Astrocyte (in vitro differentiated cells and primary cell): ENCODE data around the gene CDH18. TPM values are rescaled to one million over a fixed set of nuclear protein-coding genes. Genes with fewer than 3 reads are reported as not detected.

ENCODE experiments used
- DNase-seq: peaks from one replicate; pipeline ENCODE4 v3.0.0-alpha.2; 2010; ENCODE audit warnings: low read depth
- FAIRE-seq: peaks from 2 replicates; lab custom pipeline; 2011; peaks lifted over from hg19 to GRCh38; lab: Jason Lieb, UNC
- H2AFZ ChIP-seq: 2 replicates; pipeline ENCODE4 v1.6.0; 2012; ENCODE audit warnings: low read depth, low read length, inconsistent platforms
- H3K27ac ChIP-seq: 2 replicates; pipeline ENCODE4 v1.5.1; 2011; ENCODE audit warnings: low read depth, low read length, inconsistent platforms
- H3K27me3 ChIP-seq: 2 replicates; pipeline ENCODE4 v1.6.0; 2011; ENCODE audit warnings: low read length, inconsistent platforms; ENCODE audit not compliant: insufficient read depth
- H3K36me3 ChIP-seq: 2 replicates; pipeline ENCODE4 v1.5.1; 2011; ENCODE audit warnings: low read length, inconsistent platforms; ENCODE audit not compliant: insufficient read depth
- H3K4me1 ChIP-seq: 2 replicates; pipeline ENCODE4 v1.5.1; 2011; ENCODE audit warnings: low read length, inconsistent platforms; ENCODE audit not compliant: insufficient read depth
- H3K4me2 ChIP-seq: 2 replicates; pipeline ENCODE4 v1.6.0; 2012; ENCODE audit warnings: low read length, inconsistent platforms
- H3K4me3 ChIP-seq: 2 replicates; pipeline ENCODE4 v1.5.1; 2011; ENCODE audit warnings: low read depth, mild to moderate bottlenecking, low read length, inconsistent platforms; ENCODE audit not compliant: insufficient read depth
- H3K79me2 ChIP-seq: 2 replicates; pipeline ENCODE4 v1.6.0; 2012; ENCODE audit warnings: mild to moderate bottlenecking, low read length, inconsistent platforms; ENCODE audit not compliant: insufficient read depth
- H3K9ac ChIP-seq: 2 replicates; pipeline ENCODE4 v1.6.0; 2012; ENCODE audit warnings: mild to moderate bottlenecking, low read length, inconsistent platforms
- H3K9me3 ChIP-seq: 2 replicates; pipeline ENCODE4 v1.5.1; 2012; ENCODE audit warnings: low read depth, mild to moderate bottlenecking, low read length, inconsistent platforms; ENCODE audit not compliant: insufficient read depth
- H4K20me1 ChIP-seq: 2 replicates; pipeline ENCODE4 v1.6.0; 2012; ENCODE audit warnings: low read length, inconsistent platforms; ENCODE audit not compliant: insufficient read depth
- H3K27ac Mint-ChIP-seq: one replicate; pipeline ENCODE4 v1.8.0; 2021; ENCODE audit warnings: mild to moderate bottlenecking, mixed read lengths; ENCODE audit not compliant: unreplicated experiment
- H3K27me3 Mint-ChIP-seq: one replicate; pipeline ENCODE4 v1.8.0; 2021; ENCODE audit warnings: low read depth, mixed read lengths; ENCODE audit not compliant: unreplicated experiment
- H3K36me3 Mint-ChIP-seq: one replicate; pipeline ENCODE4 v1.8.0; 2021; ENCODE audit warnings: low read depth, mixed read lengths; ENCODE audit not compliant: unreplicated experiment
- H3K4me1 Mint-ChIP-seq: one replicate; pipeline ENCODE4 v1.8.0; 2021; ENCODE audit warnings: low read depth, mixed read lengths; ENCODE audit not compliant: unreplicated experiment
- H3K4me3 Mint-ChIP-seq: one replicate; pipeline ENCODE4 v1.8.0; 2021; ENCODE audit warnings: mild to moderate bottlenecking, moderate library complexity, mixed read lengths; ENCODE audit not compliant: unreplicated experiment
- H3K9me3 Mint-ChIP-seq: one replicate; pipeline ENCODE4 v1.8.0; 2021; ENCODE audit warnings: mild to moderate bottlenecking, mixed read lengths; ENCODE audit not compliant: unreplicated experiment
- CTCF ChIP-seq: IDR thresholded peaks from 2 replicates; pipeline ENCODE4 v1.5.1; 2011; ENCODE audit warnings: low read depth, mild to moderate bottlenecking, inconsistent platforms, low read length, moderate library complexity; ENCODE audit not compliant: insufficient read depth
- EZH2 ChIP-seq: IDR thresholded peaks from 2 replicates; pipeline ENCODE4 v1.6.1; 2012; ENCODE audit warnings: mild to moderate bottlenecking, low read length, inconsistent platforms; ENCODE audit not compliant: insufficient read depth
- total RNA-seq: library from RNA; stranded (reverse); gene quantifications from 2 replicates; pipeline ENCODE4 v1.2.1, GENCODE V29; 2021

The CDH18 gene
- total RNA-seq, 1 donor from 2014 or later, result not detected

DNA sequence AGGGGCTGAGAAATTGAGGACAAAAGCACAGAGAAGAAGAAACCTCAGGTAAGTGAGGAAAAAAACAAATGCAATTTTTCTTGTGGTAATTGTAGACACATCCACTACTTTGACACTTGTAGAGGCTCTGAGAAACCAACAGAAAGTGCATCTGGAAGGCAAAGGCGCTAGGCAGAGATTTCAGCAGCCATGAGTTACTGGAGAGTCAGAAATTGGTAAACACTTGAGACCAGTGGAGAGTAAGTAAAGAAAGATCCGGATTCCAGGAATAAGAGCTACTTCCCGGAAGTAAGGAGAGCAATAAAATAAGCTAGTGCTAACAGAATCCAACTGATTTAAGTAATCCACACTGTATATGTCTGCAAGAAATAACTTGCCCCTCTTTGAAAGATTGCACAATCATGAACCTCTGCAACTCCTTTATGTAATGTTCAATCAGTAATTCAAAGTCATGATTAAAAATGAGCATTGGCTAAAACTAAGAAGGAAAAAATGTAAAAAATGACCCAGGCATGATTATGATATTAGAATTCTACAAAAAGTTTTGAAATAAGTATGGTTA lies 382.1 kb downstream of the CDH18 start:
- no peak overlapping the region for H3K4me3 ChIP-seq
- no peaks in the 10 kb centered on the region for H3K36me3 ChIP-seq
- no peak for DNase-seq
- H4K20me1 ChIP-seq, result no peaks in the 10 kb centered on the region
- no peak overlapping the region for H3K27ac ChIP-seq
- no peaks in the 10 kb centered on the region for H3K27me3 ChIP-seq
- H2AFZ ChIP-seq, result no peak overlapping the region
- no peak for FAIRE-seq
- TF ChIP-seq EZH2 (no peak), CTCF (no peak)
- no peaks in the 10 kb centered on the region for H3K79me2 ChIP-seq
- no peaks in the 10 kb centered on the region for H3K9me3 ChIP-seq
- Mint-ChIP-seq H3K27ac (no peak overlapping the region), H3K4me1 (no peaks in the 10 kb centered on the region), H3K4me3 (no peak overlapping the region), H3K9me3 (no peaks in the 10 kb centered on the region), H3K27me3 (no peaks in the 10 kb centered on the region), H3K36me3 (no peaks in the 10 kb centered on the region)
- H3K4me1 ChIP-seq, result no peaks in the 10 kb centered on the region
- H3K9ac ChIP-seq, result no peak overlapping the region
- H3K4me2 ChIP-seq, result no peak overlapping the region

DNA sequence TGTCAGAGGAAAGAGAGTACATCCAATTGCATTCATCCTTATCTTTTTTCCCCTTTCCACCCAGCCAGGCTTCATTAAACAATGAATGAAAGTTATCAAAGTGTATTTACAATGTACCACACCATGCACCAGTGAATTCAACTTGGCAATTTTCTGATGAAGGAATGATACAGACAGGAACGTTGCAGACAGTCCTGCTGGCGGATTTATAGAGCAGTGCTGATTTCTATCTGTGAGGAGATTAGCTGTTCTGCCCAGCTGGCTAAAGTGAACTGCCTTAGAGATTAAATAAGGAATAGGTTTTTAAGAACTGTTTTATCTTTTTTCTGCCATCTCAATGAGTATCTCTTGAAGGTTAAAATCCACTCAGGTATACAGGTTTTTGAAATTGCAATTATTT lies 403.9 kb downstream of the CDH18 start:
- Mint-ChIP-seq H3K4me3 (no peak overlapping the region), H3K27ac (no peak overlapping the region), H3K27me3 (no peaks in the 10 kb centered on the region), H3K9me3 (no peaks in the 10 kb centered on the region), H3K36me3 (no peaks in the 10 kb centered on the region), H3K4me1 (no peaks in the 10 kb centered on the region)
- no peak for TF ChIP-seq CTCF
- TF ChIP-seq EZH2, result no peak
- Histone ChIP-seq H3K36me3 (no peaks in the 10 kb centered on the region), H3K27ac (no peak overlapping the region), H4K20me1 (no peaks in the 10 kb centered on the region), H3K4me3 (no peak overlapping the region), H3K9me3 (no peaks in the 10 kb centered on the region), H3K79me2 (no peaks in the 10 kb centered on the region), H3K9ac (no peak overlapping the region), H3K27me3 (no peaks in the 10 kb centered on the region), H3K4me2 (no peak overlapping the region), H3K4me1 (no peaks in the 10 kb centered on the region), H2AFZ (no peak overlapping the region)
- DNase-seq (no peak), FAIRE-seq (no peak)

DNA sequence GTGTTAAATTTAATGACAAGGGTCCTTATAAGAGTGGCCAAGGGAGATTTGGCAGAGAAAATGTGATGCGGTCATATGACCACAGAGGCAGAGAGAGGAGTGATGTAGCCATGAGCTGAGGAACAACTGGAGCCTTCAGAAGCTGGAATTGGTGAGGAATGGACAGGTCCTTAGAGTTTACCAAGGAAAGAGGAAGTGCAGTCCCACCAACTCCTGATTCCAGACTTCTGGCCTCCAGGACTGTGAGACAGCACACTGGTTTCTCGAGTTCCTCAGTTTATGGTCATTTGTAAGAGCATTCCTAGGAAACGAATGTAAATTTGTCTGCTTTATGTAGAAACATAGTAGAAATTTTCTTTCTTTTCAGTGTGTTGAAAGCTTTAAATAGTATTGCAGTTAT lies 410.1 kb downstream of the CDH18 start:
- FAIRE-seq (no peak), DNase-seq (no peak)
- no peak for TF ChIP-seq CTCF
- no peak for TF ChIP-seq EZH2
- no peak overlapping the region for H3K27ac Mint-ChIP-seq
- no peak overlapping the region for H3K4me3 Mint-ChIP-seq
- no peak overlapping the region for H2AFZ ChIP-seq
- H3K36me3 Mint-ChIP-seq, result no peaks in the 10 kb centered on the region
- no peaks in the 10 kb centered on the region for H3K9me3 Mint-ChIP-seq
- H3K4me1 ChIP-seq, result no peaks in the 10 kb centered on the region
- no peak overlapping the region for H3K4me3 ChIP-seq
- H3K27me3 ChIP-seq, result no peaks in the 10 kb centered on the region
- H3K27ac ChIP-seq, result no peak overlapping the region
- no peak overlapping the region for H3K4me2 ChIP-seq
- no peaks in the 10 kb centered on the region for H4K20me1 ChIP-seq
- H3K9me3 ChIP-seq, result no peaks in the 10 kb centered on the region
- H3K4me1 Mint-ChIP-seq, result no peaks in the 10 kb centered on the region
- no peaks in the 10 kb centered on the region for H3K36me3 ChIP-seq
- no peaks in the 10 kb centered on the region for H3K79me2 ChIP-seq
- H3K27me3 Mint-ChIP-seq, result no peaks in the 10 kb centered on the region
- H3K9ac ChIP-seq, result no peak overlapping the region
